ENCODE results near the gene MYO5A. TPM values are rescaled to one million over a fixed set of nuclear protein-coding genes. Genes with fewer than 3 reads are reported as not detected.
"Not testable (repeated sequence)": the region's sequence is repeated elsewhere in the genome, so short reads cannot be mapped to it uniquely, and the experiment has no call there.

MYO5A gene
- polyA plus RNA-seq, 2 of the 4 experiments (the other 2 are of a cell fraction), result 15.1 to 46.7 TPM

- ChIA-PET POLR2A (no interaction called here), CTCF (interaction anchor here (0.8 to 1.5 kb wide), 5 partner anchors 8 to 288 kb away, joined by 3 to 6 read pairs (median 3); no protein-coding TSS in a partner anchor)
- TF ChIP-seq MAX (IDR thresholded peaks at IDR 0.05) (no peak), EP300 (IDR thresholded peaks at IDR 0.05) (no peak), TP53 (CRISPR knock-in tag; IDR thresholded peaks at IDR 0.05) (no peak), RFX5 (IDR thresholded peaks at IDR 0.05) (no peak), CHD4 (IDR thresholded peaks at IDR 0.05; ENCODE audit: borderline replicate concordance) (no peak), KDM1A (IDR thresholded peaks at IDR 0.05; ENCODE audit: low read depth) (no peak)
- H3K9me3 ChIP-seq, result no peaks in the 10 kb centered on the region
- ATAC-seq (no peak), FAIRE-seq (no peak), DNase-seq (ENCODE audit: low read depth in 1 of 2, low spot score in 1 of 2) (no peak)
- H3K27ac ChIP-seq, result no peak overlapping the region
- H3K4me3 ChIP-seq, result no peak overlapping the region
- H3K4me1 ChIP-seq, result 0 out of 3 replicates have a peak, but pooled peaks cover 3% of the 10 kb centered on the region
- 36% methylated on average over 2 of the region's 2 CpGs for WGBS (ENCODE audit: missing lambda C conversion rate)
- no peak overlapping the region for H3K4me2 ChIP-seq
These were observed 13.3 kb downstream of the MYO5A start for GRCh38 chr15:52515343-52515742.

- DNase-seq (ENCODE audit: low read depth in 1 of 2, low spot score in 1 of 2) (no peak), ATAC-seq (no peak), FAIRE-seq (no peak)
- H3K4me2 ChIP-seq, result no peak overlapping the region
- TF ChIP-seq MAX (IDR thresholded peaks at IDR 0.05), result no peak
- no peak for TF ChIP-seq MAZ (IDR thresholded peaks at IDR 0.05; ENCODE audit: borderline replicate concordance, low read depth, low read length)
- TF ChIP-seq E2F6 (IDR thresholded peaks at IDR 0.05; ENCODE audit: borderline replicate concordance, low read depth), result no peak
- no peak for TF ChIP-seq HOXB5 (CRISPR knock-in tag; IDR thresholded peaks at IDR 0.05)
- no peak for TF ChIP-seq FOSL2 (IDR thresholded peaks at IDR 0.05)
- no peak for TF ChIP-seq FOSL2 (CRISPR knock-in tag; IDR thresholded peaks at IDR 0.05)
- TF ChIP-seq FOSB (CRISPR knock-in tag; IDR thresholded peaks at IDR 0.05), result no peak
- no peak overlapping the region for H3K4me3 ChIP-seq
- POLR2A ChIA-PET, result no interaction called here
- H3K27ac ChIP-seq, result no peak overlapping the region
- H3K4me1 ChIP-seq, result 0 out of 3 replicates have a peak, but pooled peaks cover 3% of the 10 kb centered on the region
- CTCF ChIA-PET, result interaction anchor here (0.8 to 1.5 kb wide), 5 partner anchors 9 to 287 kb away, joined by 3 to 6 read pairs (median 3); no protein-coding TSS in a partner anchor
- 86% methylated on average over 1 of the region's 1 CpG for WGBS (ENCODE audit: missing lambda C conversion rate)
- H3K9me3 ChIP-seq, result no peaks in the 10 kb centered on the region
These were observed 14.2 kb downstream of the MYO5A start for GRCh38 chr15:52514482-52514881.

- POLR2A ChIA-PET; DNase-seq (ENCODE audit: low read depth in 1 of 2, low spot score in 1 of 2); FAIRE-seq; H3K9me3 ChIP-seq; H3K4me2 ChIP-seq; H3K4me3 ChIP-seq; H3K27ac ChIP-seq; ATAC-seq; H3K4me1 ChIP-seq: not testable (repeated sequence)
- WGBS (ENCODE audit: missing lambda C conversion rate), result 92% methylated on average over 8 of the region's 8 CpGs
- CTCF ChIA-PET, result interaction anchor here (0.6 kb wide), 1 partner anchor 15 kb away, joined by 4 read pairs; no protein-coding TSS in a partner anchor
These were observed 15.8 kb downstream of the MYO5A start for GRCh38 chr15:52512869-52513268.

- Histone ChIP-seq H3K27ac (no peak overlapping the region), H3K4me3 (no peak overlapping the region), H3K4me1 (no peaks in the 10 kb centered on the region), H3K9me3 (no peaks in the 10 kb centered on the region), H3K4me2 (no peak overlapping the region)
- no peak for DNase-seq (ENCODE audit: low read depth in 1 of 2, low spot score in 1 of 2)
- POLR2A ChIA-PET, result no interaction called here
- CTCF ChIA-PET, result interaction anchor here (1.4 kb wide), 1 partner anchor 17 kb away, joined by 4 read pairs; the partner anchor contains the start of gene MYO5A
- ATAC-seq, result no peak
- no peak for FAIRE-seq
- 82% methylated on average over 2 of the region's 2 CpGs for WGBS (ENCODE audit: missing lambda C conversion rate)
- no peak for TF ChIP-seq NPAS2 (CRISPR knock-in tag; IDR thresholded peaks at IDR 0.05; ENCODE audit: borderline replicate concordance)
- no peak for TF ChIP-seq TP53 (CRISPR knock-in tag; IDR thresholded peaks at IDR 0.05)
- TF ChIP-seq RARB (CRISPR knock-in tag; IDR thresholded peaks at IDR 0.05), result no peak
- no peak for TF ChIP-seq POLR2AphosphoS2 (conservative IDR thresholded peaks at IDR 0.05; ENCODE audit: low read length)
- no peak for TF ChIP-seq BHLHE40 (IDR thresholded peaks at IDR 0.05; ENCODE audit: low read depth, low read length)
- TF ChIP-seq HOXB5 (CRISPR knock-in tag; IDR thresholded peaks at IDR 0.05), result no peak
These were observed 17.6 kb downstream of the MYO5A start for GRCh38 chr15:52511084-52511483.
